Fibroblast of villous mesenchyme (primary cell): ENCODE results near the gene TLE7. TPM values are rescaled to one million over a fixed set of nuclear protein-coding genes. Genes with fewer than 3 reads are reported as not detected.
A peak's percentile ranks its signal among the peaks of the same experiment; 100 is the strongest.

Experiments
- DNase-seq: peaks from one replicate; pipeline ENCODE4 v3.0.0-alpha.2; 2010; ENCODE audit warnings: low read depth
- H3K4me3 ChIP-seq: 2 replicates; pipeline ENCODE4 v1.5.1; 2011; ENCODE audit warnings: low read depth, mild to moderate bottlenecking, low read length
- CTCF ChIP-seq: IDR thresholded peaks from 2 replicates; pipeline ENCODE4 v1.5.1; 2012; ENCODE audit warnings: low read depth, mild to moderate bottlenecking, low read length; ENCODE audit not compliant: insufficient read depth
- total RNA-seq: library from RNA; depleted of rRNA; stranded (reverse); fragments of >200 nt; gene quantifications from 2 replicates; pipeline ENCODE4 v1.2.3, GENCODE V29; 2012

TLE7 gene
- total RNA-seq, 1 donor = not detected

- DNase-seq = no peak
Measured at GRCh38 chr16:71456801-71457200, 14.9 kb upstream of the TLE7 start.

GRCh38 chr16:71453036-71453435 lies 11.2 kb upstream of the TLE7 start:
- no peak for TF ChIP-seq CTCF
- peak; percentile 74 for DNase-seq
- H3K4me3 ChIP-seq = no peak overlapping the region

More at GRCh38 chr16:71456801-71457200, 14.9 kb upstream of the TLE7 start:
- H3K4me3 ChIP-seq = no peak overlapping the region
- no peak for TF ChIP-seq CTCF

- no peak for DNase-seq
- no peak for TF ChIP-seq CTCF
Measured at GRCh38 chr16:71449020-71449419, 7.2 kb upstream of the TLE7 start.

GRCh38 chr16:71448274-71448866 lies 6.5 kb upstream of the TLE7 start:
- no peak for DNase-seq
- TF ChIP-seq CTCF = no peak
- H3K4me3 ChIP-seq = no peak overlapping the region

More at GRCh38 chr16:71449020-71449419, 7.2 kb upstream of the TLE7 start:
- no peak overlapping the region for H3K4me3 ChIP-seq

GRCh38 chr16:71443714-71444113 lies 1.9 kb upstream of the TLE7 start:
- H3K4me3 ChIP-seq = no peak overlapping the region
- TF ChIP-seq CTCF = no peak
- DNase-seq = no peak

DNA sequence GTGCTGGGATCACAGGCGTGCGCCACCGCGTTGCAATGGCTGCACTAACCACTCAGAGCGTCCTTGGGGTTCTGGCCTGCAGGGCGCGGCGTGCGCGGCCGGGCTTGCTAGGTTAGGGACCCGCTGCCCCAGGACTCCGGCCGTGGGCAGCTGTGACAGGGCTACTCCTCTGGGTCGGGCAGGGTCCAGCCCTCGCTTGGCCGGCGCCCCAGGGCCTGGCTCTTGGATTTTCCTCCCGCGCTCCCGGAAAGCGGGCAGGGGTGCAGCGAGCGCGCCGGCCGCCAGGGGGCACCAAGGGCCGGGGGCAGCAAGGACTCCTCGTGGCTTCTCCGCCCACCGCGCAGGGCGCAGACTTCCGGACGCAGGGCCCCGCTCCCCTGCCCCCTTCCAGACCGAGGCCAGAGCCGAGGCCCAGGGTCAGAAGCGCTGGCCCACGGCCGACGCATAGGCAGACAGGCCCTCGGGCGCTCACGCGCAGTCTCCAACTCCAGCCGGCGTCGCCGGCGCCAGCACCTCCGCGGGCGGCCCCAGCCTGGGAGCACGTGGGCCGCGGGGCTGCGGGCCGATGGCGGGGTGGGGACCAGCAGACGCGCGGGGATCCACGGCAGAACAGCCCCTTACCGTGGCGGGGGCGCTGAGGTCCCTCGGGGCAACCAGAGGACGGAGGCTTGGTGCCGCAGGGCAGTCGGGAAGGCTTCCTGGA lies 355 bp downstream of the TLE7 start:
- TF ChIP-seq CTCF = peak; percentile 51
- DNase-seq = peak; percentile 8
- H3K4me3 ChIP-seq = no peak overlapping the region
